H9 (cell line): ENCODE measurements around the gene CR1. TPM values are rescaled to one million over a fixed set of nuclear protein-coding genes. Genes with fewer than 3 reads are reported as not detected.
A peak's percentile ranks its signal among the peaks of the same experiment; 100 is the strongest.

Experiments
- DNase-seq: peaks from one replicate; pipeline ENCODE4 v3.0.0-alpha.2; 2017
- H2AFZ ChIP-seq: one replicate; pipeline ENCODE4 v1.6.1; 2013; ENCODE audit warnings: mild to moderate bottlenecking, low read length, control low read depth, moderate library complexity
- H2AK5ac ChIP-seq: 2 replicates; pipeline ENCODE4 v1.6.1; 2013; ENCODE audit warnings: low read length, control low read depth, mixed read lengths; ENCODE audit not compliant: insufficient read length
- H2BK120ac ChIP-seq: one replicate; pipeline ENCODE4 v1.6.1; 2013; ENCODE audit warnings: low read depth, mild to moderate bottlenecking, low read length, control low read depth, inconsistent platforms; ENCODE audit not compliant: poor library complexity, severe bottlenecking
- H2BK12ac ChIP-seq: 2 replicates; pipeline ENCODE4 v1.6.1; 2013; ENCODE audit warnings: low read length, control low read depth, mixed read lengths, low read depth; ENCODE audit not compliant: insufficient read length
- H2BK15ac ChIP-seq: 2 replicates; pipeline ENCODE4 v1.6.1; 2013; ENCODE audit warnings: low read depth, low read length, control low read depth
- H2BK20ac ChIP-seq: one replicate; pipeline ENCODE4 v1.6.1; 2013; ENCODE audit warnings: low read depth, mild to moderate bottlenecking, low read length, control low read depth, inconsistent platforms; ENCODE audit not compliant: poor library complexity, severe bottlenecking
- H2BK5ac ChIP-seq: 2 replicates; pipeline ENCODE4 v1.6.1; 2013; ENCODE audit warnings: low read length, control low read depth, mixed read lengths; ENCODE audit not compliant: insufficient read length
- H3K14ac ChIP-seq: 2 replicates; pipeline ENCODE4 v1.6.1; 2013; ENCODE audit warnings: low read length, control low read depth; ENCODE audit not compliant: insufficient read depth
- H3K18ac ChIP-seq: 2 replicates; pipeline ENCODE4 v1.6.1; 2013; ENCODE audit warnings: low read depth, mild to moderate bottlenecking, mixed read lengths, low read length, control low read depth; ENCODE audit not compliant: insufficient read length
- H3K23ac ChIP-seq: 2 replicates; pipeline ENCODE4 v1.6.1; 2013; ENCODE audit warnings: low read length, control low read depth, mixed read lengths, low read depth; ENCODE audit not compliant: insufficient read length
- H3K23me2 ChIP-seq: 2 replicates; pipeline ENCODE4 v1.6.1; 2013; ENCODE audit warnings: low read depth, mild to moderate bottlenecking, mixed read lengths, low read length, control low read depth; ENCODE audit not compliant: insufficient read length, poor library complexity, severe bottlenecking
- H3K27ac ChIP-seq: 2 replicates; pipeline ENCODE4 v1.5.1; 2013; ENCODE audit warnings: low read length, control low read depth, mixed read lengths, low read depth; ENCODE audit not compliant: insufficient read length
- H3K27me3 ChIP-seq: 2 replicates; pipeline ENCODE4 v1.6.1; 2013; ENCODE audit warnings: low read length, control low read depth, inconsistent platforms; ENCODE audit not compliant: insufficient read depth
- H3K4ac ChIP-seq: 2 replicates; pipeline ENCODE4 v1.6.1; 2013; ENCODE audit warnings: low read depth, mild to moderate bottlenecking, control low read depth, inconsistent platforms, low read length, moderate library complexity
- H3K4me1 ChIP-seq: 2 replicates; pipeline ENCODE4 v1.6.1; 2013; ENCODE audit warnings: low read length, control low read depth, inconsistent platforms; ENCODE audit not compliant: insufficient read depth
- H3K4me2 ChIP-seq: 2 replicates; pipeline ENCODE4 v1.6.1; 2013; ENCODE audit warnings: low read length, control low read depth, mixed read lengths; ENCODE audit not compliant: insufficient read length, insufficient read depth
- H3K56ac ChIP-seq: 2 replicates; pipeline ENCODE4 v1.6.1; 2013; ENCODE audit warnings: low read depth, mild to moderate bottlenecking, mixed read lengths, low read length, control low read depth; ENCODE audit not compliant: insufficient read length
- H3K79me1 ChIP-seq: 2 replicates; pipeline ENCODE4 v1.6.1; 2013; ENCODE audit warnings: low read depth, mild to moderate bottlenecking, moderate library complexity, low read length, control low read depth, inconsistent platforms; ENCODE audit not compliant: insufficient read depth, poor library complexity, severe bottlenecking
- H3K79me2 ChIP-seq: 2 replicates; pipeline ENCODE4 v1.6.1; 2013; ENCODE audit warnings: low read length, control low read depth, inconsistent platforms; ENCODE audit not compliant: insufficient read depth
- H3K9ac ChIP-seq: 2 replicates; pipeline ENCODE4 v1.6.1; 2013; ENCODE audit warnings: low read length, control low read depth, mixed read lengths; ENCODE audit not compliant: insufficient read length; ENCODE audit errors: extremely low read depth
- H3K9me3 ChIP-seq: one replicate; pipeline ENCODE4 v1.6.1; 2013; ENCODE audit warnings: low read depth, low read length, inconsistent platforms; ENCODE audit not compliant: control insufficient read depth
- H3T11ph ChIP-seq: one replicate; pipeline ENCODE4 v1.6.1; 2013; ENCODE audit warnings: mild to moderate bottlenecking, low read length, control low read depth, inconsistent platforms
- H4K20me1 ChIP-seq: one replicate; pipeline ENCODE4 v1.6.1; 2013; ENCODE audit not compliant: control insufficient read depth, insufficient read length, insufficient read depth
- H4K5ac ChIP-seq: 2 replicates; pipeline ENCODE4 v1.6.1; 2013; ENCODE audit warnings: low read depth, mild to moderate bottlenecking, mixed read lengths, low read length, control low read depth; ENCODE audit not compliant: insufficient read length
- H4K8ac ChIP-seq: replicated peaks from 2 replicates; pipeline ENCODE4 v1.6.1; 2013; ENCODE audit warnings: low read length, control low read depth, mixed read lengths, low read depth; ENCODE audit not compliant: insufficient read length
- H4K91ac ChIP-seq: 2 replicates; pipeline ENCODE4 v1.6.1; 2013; ENCODE audit warnings: low read depth, mild to moderate bottlenecking, moderate library complexity, mixed read lengths, low read length, control low read depth; ENCODE audit not compliant: insufficient read length
- H3K27ac Mint-ChIP-seq, 3 experiments: 2 replicates in 2 of 3; 3 replicates in 1 of 3; pipeline ENCODE4 v1.8.0; 2020 to 2021; ENCODE audit warnings: mixed read lengths in 3 of 3, mild to moderate bottlenecking in 1 of 3, moderate library complexity in 1 of 3
- H3K27me3 Mint-ChIP-seq: 2 replicates; pipeline ENCODE4 v1.8.0; 2021; ENCODE audit warnings: low read depth, mild to moderate bottlenecking, moderate library complexity, mixed read lengths
- H3K36me3 Mint-ChIP-seq, 3 experiments: 2 replicates in 2 of 3; 3 replicates in 1 of 3; pipeline ENCODE4 v1.8.0; 2020 to 2021; ENCODE audit warnings: low read depth in 3 of 3, mixed read lengths in 3 of 3; ENCODE audit not compliant: insufficient read depth in 1 of 3
- H3K4me1 Mint-ChIP-seq, 2 experiments: 2 replicates each; pipeline ENCODE4 v1.8.0; 2020; ENCODE audit warnings: mixed read lengths in 2 of 2
- H3K4me3 Mint-ChIP-seq, 2 experiments: 2 replicates in 1 of 2; 3 replicates in 1 of 2; pipeline ENCODE4 v1.8.0; 2020 to 2021; ENCODE audit warnings: mild to moderate bottlenecking in 2 of 2, mixed read lengths in 2 of 2, moderate library complexity in 1 of 2
- H3K9me3 Mint-ChIP-seq, 2 experiments: 2 replicates in 1 of 2; 3 replicates in 1 of 2; pipeline ENCODE4 v1.8.0; 2020; ENCODE audit warnings: mild to moderate bottlenecking in 2 of 2, mixed read lengths in 2 of 2, moderate library complexity in 1 of 2
- CTCF ChIP-seq: fragments of 200-600 bp; sonication (generic); conservative IDR thresholded peaks from 3 replicates; pipeline ENCODE4 v1.8.0; 2021; ENCODE audit warnings: antibody characterized with exemption, mild to moderate bottlenecking
- WGBS: extraction: QIAGEN DNeasy Blood & Tissue Kit; methylation state at CpG from one replicate; pipeline ENCODE4 v1.1.7; 2013; ENCODE audit warnings: missing lambda C conversion rate, low lambda C conversion rate, mixed read lengths; ENCODE audit not compliant: insufficient read length; ENCODE audit errors: extremely low coverage; 5-methylcytosine and 5-hydroxymethylcytosine counted together
- total RNA-seq: library from RNA; stranded (reverse); gene quantifications from 2 replicates; pipeline ENCODE4 v1.2.1, GENCODE V29; 2021

CR1 gene
- total RNA-seq, 1 experiment from 2014 or later = 0.04 TPM

DNA sequence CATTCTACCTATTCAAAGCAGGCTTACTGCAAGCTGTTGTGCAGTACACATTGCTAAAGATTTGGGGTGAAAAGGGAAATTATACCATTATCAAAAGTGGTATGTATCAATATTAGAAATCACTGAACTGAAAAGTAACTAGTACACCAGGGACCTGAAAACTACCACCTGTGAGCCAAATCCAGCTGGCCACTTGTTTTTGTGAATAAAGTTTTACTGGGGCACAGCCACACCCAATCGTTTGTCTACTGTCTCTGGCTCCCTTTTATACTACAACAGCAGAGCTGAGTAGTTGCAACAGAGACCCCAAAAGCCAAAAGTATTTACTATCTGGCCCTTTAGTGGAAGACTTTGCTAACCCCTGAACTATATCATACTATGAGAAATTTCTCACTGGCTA, 135.2 kb downstream of the CR1 start:
- Histone ChIP-seq H3K23me2 (no peaks in the 10 kb centered on the region), H3K18ac (no peak overlapping the region), H2BK120ac (peak overlapping the region; percentile 61), H4K8ac (no peak overlapping the region), H3K79me1 (no peaks in the 10 kb centered on the region), H3K4ac (no peak overlapping the region), H3K27me3 (no peaks in the 10 kb centered on the region), H3K9me3 (peaks cover 1% of the 10 kb centered on the region), H3K27ac (no peak overlapping the region), H2BK12ac (no peak overlapping the region), H3K9ac (no peak overlapping the region), H2BK5ac (no peak overlapping the region), H3K14ac (no peak overlapping the region), H3K79me2 (no peaks in the 10 kb centered on the region), H4K20me1 (no peaks in the 10 kb centered on the region), H3K4me2 (no peak overlapping the region), H3T11ph (no peak overlapping the region), H2AK5ac (no peak overlapping the region), H2AFZ (peak overlapping the region; percentile 22), H3K56ac (no peak overlapping the region), H2BK20ac (no peak overlapping the region), H3K23ac (no peak overlapping the region), H4K5ac (no peak overlapping the region), H4K91ac (no peak overlapping the region), H3K4me1 (peaks cover 9% of the 10 kb centered on the region; the same call in 1 of the 2 replicates), H2BK15ac (no peak overlapping the region)
- Mint-ChIP-seq H3K4me1 (peaks cover 54 to 56% of the 10 kb centered on the region in 2 experiments), H3K9me3 (peaks cover 0 to 4% of the 10 kb centered on the region in 2 experiments; a peak in 2 of 5 replicates), H3K4me3 (no peak overlapping the region), H3K36me3 (peaks cover 0 to 4% (median 2%) of the 10 kb centered on the region in 3 experiments; a peak in 4 of 7 replicates), H3K27me3 (no peaks in the 10 kb centered on the region), H3K27ac (peak overlapping the region; percentile 50 to 91 (median 55))
- DNase-seq = no peak
- TF ChIP-seq CTCF = no peak
- no CpG with 5 or more reads among the region's 1 CpG for WGBS
